Measurements from ENCODE around the gene SLC6A13.
"Not testable (repeated sequence)": the region's sequence is repeated elsewhere in the genome, so short reads cannot be mapped to it uniquely, and the experiment has no call there.

SLC6A13 gene

DNA sequence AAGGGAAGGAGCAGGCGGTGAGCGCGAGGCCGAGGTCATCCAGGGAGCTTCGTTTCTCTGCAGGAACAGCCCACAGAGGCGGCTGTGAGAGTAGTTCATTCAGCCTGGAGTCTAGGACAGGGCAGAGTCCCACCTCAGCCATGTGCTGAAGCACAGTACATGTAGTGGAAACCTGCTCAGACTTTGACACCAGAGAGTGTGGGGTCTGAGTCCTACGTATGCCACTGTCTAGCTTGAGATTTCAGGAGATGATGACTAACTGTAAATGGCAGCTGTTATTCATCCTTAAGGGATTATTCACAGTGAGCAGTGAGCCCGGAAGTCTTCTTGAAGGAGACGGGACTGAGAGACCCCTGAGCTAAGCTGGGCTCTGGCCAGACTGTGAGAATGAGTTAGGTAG lies 938 bp upstream of the SLC6A13 start:
- no peak for DNase-seq

DNA sequence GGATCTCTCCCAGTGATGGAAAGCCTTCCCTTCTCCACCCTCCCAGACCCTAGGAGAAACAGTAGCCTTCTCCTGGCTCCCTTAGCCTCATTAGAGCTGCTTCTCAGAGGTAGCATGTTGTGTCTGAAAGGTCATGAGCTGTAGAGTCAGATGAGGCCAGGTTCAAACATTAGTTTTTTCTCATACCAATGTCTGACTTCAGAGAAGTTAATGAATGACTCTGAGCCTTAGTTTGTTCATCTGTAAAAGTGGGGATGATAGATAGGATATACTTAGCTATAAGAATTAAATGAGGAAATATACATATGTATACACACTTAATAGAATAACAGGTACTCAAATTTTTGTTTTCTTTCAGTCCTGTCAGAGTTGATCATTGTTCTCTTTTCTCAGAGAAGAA lies 523 bp downstream of the SLC6A13 start:
- DNase-seq: no peak

DNA sequence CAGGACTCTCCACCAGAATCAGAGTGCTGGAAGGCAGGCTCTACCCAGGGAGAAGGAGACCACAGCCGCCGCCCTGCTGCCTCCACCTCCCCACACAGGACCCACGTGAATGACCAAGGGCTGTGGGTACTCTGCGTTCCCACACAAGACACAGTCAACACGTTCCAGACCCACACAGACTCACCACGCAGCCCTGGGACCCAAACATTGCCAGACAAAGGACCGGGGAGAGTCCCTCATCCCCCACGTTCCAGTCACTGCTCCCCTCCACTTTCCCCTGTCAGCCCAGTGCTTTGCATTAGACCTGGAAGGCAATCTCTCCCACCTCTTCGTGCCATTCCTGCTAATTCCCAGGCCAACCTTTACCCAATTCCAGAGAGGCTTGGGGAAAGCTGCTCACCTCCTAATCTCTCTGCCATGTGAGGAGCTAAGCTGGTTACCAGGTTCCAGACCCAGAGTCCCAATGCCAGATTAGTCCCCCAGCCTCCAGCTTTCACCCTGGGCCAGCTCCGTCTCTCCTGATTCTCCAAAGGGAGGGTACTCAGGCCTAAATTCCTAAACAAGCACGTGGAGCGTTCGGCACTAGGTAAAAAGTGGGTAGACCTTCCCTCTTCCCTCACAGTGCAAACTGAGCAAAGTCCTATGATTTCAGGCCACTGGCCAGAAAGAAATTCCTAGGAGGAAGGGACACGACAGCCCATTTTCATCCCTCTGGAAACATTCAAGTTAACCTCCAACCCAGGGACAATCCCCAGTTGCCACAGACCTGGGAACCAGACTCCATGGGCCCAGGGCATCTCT lies 4.9 kb downstream of the SLC6A13 start:
- no peak for DNase-seq

DNA sequence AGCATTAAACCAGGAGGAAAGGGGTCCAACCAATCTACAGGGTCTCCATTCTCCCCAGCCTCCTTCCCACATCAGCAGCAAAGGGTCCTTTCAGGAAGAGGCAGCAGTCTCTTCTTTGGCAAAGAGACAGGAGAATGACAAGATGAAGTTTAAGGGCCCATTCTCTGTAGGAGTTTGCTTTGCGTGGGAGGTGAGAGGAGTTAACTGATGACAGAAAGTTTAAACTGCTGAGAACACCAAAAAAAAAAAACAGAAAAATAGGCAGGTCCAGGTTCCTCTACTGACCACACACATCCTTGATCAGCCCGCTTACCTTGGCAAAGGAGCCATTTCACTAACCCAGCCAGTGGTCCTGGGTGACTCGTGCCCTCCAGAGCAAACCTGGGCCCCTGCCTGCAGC lies 5.7 kb downstream of the SLC6A13 start:
- no peak for DNase-seq

DNA sequence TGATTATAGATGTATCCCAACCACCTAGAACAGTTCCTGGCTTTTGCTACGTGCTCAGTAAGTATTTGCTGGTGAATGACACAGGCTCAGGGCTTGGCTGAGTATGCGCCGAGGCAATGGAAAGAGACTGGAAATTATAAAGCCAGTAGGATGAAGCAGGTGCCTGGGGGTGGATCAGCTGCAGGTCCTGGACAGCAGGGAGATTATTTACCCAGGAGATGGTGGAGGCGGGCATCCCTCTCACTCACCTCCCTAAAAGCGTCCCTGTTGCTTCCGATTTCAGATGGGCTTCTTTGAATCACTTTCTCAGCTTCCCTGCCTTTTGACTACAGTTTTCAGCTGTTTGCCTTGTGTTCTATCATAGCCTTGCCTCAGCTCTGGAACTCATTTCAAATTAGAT lies 6.4 kb downstream of the SLC6A13 start:
- no peak for DNase-seq

DNA sequence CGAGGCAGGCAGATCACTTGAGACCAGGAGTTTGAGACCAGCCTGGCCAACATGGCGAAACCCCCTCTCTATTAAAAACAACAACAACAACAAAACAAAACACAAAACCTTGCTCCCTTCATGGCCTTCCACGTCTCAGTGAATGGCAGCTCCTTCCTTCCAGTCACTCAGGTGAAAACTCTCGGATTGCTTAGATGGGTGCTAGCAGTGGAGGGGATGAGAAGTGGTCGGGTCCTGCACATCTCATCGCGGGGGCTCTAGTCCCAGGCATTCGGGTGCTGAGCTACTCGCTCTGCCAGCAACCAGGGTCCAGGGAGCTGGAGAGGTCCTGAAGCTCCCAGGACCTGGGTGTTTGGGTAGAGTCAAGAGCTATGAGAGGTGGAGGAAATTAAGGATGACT lies 7.7 kb downstream of the SLC6A13 start:
- no peak for DNase-seq

DNA sequence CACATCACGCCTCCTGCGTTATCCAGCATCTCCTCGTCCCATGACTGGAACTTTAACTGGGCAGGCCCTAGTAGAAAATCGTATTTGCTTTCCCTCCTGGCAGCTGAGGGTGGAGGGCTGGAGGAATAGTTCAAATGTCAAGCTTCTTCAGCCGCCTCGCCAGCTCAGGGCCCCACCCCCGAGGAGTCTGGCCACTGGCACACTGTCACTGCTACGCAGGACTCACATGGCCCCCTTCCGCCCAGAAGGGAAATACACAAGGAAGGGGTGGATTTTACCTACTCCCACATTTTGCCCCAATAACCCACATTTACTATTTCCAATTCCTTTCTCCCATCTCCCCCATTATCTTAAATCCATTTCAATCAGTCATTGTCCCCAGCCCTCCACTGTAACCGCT lies 8.6 kb downstream of the SLC6A13 start:
- DNase-seq: no peak

DNA sequence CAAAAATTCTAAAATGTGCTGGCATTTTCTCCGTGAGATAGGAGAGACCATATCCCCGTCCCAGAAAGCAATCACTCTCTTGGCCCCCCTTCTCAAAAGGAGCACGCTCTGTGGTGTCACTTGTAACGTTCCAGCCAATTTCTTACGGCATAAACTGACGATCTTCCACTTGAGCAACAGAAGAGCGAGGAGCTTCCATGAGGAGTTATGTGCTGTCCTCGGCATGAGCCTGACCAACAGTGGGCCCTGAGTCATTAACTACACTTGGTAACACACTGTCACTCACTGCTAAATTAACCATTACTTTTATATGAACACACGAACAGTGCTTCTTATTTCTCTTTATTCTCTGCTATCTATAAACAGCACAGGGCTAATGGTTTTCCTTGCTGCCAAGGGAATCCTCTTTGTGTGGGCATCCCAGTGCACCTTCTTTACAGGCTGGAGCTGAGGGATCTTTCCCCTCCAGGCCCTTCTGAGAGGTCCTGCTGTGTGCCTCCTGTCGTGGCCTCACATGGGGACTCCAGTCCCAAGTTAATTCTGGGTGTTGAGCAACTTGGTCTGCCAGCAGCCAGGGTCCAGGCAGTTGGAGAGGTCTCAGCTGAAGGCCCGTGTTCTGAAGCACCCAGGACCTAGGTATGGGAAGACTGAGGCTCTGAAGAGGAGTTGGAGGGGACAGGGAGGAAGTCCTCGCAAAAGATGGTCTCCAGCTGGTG lies 9.4 kb downstream of the SLC6A13 start:
- no peak for DNase-seq

DNA sequence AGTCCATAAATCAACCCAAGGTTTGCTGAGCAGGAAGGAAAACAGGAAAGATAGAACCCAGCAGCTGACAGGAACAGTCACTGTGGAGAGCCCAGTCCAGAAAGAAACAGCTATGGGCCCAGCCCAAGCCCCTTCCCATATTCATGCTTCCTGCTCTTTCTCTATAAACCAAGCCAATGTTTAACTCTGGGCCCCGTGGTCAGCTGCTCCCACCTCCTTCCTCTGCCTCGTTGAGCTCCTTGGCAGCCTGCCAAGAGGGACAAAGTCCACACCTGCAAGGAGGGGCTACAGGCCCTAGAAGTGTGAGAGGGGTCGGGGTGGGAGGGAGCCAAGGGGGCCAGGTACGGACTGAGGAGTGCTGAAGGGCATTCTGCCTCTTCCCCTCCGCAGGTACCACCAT lies 10.0 kb downstream of the SLC6A13 start:
- DNase-seq: no peak

DNA sequence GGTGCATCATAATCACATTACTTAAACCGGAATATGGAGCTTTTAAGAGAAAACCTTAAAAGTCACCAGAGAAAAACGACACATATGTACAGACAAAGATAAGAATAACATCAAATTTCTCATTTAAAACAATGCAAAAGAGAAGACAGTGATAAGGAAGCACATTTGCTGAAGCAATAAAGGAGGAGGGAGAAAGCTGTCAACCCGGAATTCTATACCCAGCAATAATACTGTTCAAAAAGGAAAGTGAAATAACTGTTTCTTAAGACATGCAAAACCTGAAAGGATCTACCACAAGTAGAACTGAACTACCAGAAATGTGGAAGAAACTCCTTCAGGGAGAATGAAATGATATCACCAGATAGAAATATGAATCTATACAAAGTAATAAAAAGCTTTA lies 15.4 kb downstream of the SLC6A13 start:
- DNase-seq: no peak

DNA sequence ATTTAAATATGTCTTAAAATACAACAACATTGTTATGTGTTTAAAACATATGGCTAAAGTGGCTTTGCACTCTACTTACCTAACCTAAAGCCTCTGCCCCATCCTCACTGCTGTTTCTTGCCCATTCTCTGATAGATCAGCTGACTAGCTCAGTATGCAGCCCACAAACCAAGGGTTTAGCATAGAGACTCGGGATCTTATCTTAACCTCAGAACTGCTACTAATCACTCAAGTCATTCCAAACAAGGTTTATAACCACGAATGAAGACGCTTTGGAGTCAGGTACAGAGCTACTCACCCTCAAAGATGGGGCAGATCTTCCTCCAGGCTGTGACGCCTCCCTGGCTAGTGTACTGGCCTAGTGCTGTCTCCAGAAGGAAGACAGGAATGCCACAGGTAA lies 19.3 kb downstream of the SLC6A13 start:
- DNase-seq: no peak

DNA sequence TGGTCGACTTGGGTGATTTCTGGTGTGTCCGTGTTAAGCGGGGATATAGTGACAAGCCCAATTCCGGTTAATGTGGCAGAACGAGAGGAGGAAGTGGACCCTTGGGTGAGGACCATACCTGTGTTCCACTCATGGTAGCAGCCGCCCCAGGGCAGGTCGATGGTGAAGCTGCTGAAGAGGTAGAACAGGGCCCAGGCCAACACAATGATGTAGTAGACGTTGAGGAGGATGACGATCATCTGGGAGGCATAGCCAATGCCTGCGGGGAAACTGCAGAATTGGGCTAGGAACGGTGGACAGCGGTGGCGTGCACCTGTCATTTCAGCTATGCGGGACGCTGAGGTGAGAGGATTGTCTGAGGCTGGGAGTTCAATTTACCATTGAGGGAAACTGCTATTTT lies 20.1 kb downstream of the SLC6A13 start:
- no peak for DNase-seq

DNA sequence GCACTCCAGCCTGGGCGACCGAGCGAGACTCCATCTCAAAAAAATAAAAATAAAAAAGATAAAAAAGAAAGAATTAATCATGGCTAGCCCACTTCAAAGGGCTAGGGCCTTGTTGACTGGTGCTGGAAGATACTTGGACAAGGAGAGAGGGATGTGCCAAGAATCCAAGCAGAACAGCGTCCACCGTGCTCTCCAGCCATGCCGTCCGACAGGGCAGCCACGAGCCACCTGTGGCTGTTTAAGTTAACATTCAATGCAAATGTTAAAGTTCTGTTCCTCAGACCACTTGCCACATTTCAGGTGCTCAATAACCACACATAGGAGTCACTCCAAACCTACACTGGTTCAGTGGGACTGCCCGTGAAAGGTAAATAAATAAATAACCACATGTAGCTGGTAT lies 21.4 kb downstream of the SLC6A13 start:
- no peak for DNase-seq

DNA sequence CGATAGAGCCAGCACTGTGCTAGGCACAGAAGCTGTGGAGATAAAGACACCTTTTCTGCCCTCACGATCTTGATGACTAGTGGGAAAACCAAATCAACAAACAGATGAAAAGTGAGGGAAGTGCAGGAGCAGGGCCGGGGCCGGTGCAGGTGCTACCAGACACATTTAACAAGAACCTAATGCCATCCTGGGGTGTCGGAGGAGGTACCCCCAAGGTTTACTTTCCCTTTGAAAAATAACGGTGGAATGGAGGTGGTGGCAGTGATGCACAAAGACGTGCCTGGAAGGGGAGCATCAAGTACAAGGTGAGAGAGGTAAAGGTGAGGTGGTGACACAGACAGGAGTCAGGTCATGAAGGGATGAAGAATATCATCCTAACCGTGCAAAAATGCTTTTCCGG lies 22.1 kb downstream of the SLC6A13 start:
- no peak for DNase-seq

DNA sequence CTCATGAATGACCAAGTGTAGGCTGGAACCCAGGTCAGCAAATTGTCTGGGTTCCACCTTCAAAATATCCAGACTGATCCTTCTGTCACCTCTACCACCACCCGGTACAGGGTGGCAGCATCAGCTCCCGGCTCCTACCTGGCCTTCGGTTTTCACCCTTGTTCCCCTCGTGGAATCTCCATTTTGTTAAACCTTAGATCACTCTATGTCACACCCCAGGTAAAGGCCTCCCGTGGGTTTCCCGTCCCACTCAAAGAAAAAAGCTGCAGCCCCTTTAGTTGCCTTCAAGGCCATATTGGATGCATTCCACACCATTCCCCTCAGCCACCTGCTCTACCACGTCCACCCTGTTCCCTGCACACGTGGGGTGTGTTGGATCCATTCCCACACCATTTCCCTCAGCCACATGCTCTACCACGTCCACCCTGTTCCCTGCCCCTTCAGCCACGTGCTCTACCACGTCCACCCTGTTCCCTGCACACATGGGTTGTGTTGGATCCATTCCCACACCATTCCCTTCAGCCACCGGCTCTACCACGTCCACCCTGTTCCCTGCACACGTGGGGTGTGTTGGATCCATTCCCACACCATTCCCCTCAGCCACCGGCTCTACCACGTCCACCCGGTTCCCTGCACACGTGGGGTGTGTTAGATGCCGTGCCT lies 23.8 kb downstream of the SLC6A13 start:
- DNase-seq: no peak

DNA sequence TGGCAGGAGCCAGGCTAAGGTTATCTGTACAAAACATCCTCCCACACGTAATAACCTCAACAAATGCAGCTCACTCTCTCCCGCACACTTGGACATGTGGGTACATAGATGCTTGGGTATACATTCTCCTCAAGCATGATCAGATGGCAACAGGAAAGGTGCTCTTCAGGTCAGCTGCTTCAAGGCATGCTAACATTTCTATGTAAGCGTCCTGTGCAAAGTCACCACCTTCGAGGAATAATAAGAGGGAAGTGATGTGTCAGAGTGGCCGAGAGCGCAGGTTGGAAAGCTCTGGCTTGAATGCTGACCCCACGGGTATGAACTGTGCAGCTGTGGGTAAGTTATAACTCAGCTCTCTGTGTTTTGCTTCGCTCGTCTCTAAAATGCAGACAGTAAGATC lies 24.5 kb downstream of the SLC6A13 start:
- no peak for DNase-seq

DNA sequence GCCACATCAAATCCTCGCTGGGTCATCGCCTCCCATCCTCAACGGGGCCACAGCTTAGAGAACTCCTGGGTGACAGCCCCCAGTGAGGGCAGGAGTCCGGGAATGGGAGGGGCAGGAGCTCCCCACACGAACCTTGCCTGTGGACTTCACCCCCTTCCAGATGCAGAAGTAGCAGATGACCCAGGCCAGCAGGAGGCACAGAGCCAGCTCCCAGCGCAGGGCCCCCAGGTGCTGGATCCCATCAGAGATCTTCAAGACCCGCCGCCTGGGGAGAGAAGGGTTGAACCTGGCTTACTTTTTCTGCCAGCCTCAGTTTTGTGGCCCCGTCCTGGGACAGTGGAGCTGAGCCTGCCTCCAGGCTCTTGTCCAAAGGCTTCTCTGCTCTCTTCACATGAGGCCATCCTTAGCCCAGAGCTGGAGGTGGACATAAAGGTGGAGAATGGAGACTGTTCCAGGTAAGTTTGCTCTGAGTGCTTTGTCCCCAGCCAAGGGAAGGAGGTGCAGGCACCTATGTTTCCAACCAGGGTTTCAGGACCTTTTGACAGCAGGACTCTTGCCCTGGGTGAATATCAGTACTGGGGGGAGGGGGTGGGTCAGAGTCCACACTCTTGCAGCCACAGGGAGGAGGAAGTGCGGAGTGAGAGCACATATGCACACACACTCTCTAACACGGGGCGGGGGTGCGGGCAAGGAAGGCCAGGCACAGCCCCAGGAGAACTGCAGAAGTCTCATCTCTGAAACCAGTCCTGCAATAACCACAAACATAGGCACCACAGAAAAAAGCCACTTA lies 25.4 kb downstream of the SLC6A13 start:
- DNase-seq: no peak

DNA sequence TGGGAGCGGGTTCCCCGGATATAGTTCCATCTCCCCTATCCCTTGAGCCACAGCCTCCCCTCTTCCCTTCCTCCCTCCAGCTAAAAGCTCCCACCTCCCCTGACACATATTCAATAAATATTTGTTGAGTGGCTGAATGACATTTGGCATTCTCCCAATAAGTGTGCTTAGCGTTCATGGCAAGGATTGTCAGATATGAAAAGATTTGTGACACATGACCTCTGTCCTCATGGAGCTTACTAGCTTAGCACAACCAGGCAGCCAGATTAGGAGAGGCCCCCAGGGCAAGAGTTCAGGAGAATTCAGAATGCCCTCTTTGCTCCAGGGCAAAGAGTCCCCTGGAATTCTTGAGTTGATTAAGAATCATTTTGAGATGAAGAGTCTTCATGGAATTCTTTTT lies 26.2 kb downstream of the SLC6A13 start:
- DNase-seq: no peak

DNA sequence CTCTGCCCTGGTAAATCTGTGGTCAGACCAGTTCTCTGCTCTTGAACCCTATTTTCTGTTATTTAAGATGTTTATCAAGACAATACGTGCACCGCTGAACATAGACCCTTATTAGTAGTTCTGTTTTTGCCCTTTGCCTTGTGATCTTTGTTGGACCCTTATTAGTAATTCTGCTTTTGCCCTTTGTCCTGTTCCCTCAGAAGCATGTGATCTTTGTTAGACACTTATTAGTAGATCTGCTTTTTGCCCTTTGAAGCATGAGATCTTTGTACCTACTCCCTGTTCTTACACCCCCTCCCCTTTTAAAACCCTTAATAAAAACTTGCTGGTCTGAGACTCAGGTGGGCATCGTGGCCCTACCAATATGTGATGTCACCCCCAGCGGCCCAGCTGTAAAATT lies 26.7 kb downstream of the SLC6A13 start:
- not testable (repeated sequence) for DNase-seq

DNA sequence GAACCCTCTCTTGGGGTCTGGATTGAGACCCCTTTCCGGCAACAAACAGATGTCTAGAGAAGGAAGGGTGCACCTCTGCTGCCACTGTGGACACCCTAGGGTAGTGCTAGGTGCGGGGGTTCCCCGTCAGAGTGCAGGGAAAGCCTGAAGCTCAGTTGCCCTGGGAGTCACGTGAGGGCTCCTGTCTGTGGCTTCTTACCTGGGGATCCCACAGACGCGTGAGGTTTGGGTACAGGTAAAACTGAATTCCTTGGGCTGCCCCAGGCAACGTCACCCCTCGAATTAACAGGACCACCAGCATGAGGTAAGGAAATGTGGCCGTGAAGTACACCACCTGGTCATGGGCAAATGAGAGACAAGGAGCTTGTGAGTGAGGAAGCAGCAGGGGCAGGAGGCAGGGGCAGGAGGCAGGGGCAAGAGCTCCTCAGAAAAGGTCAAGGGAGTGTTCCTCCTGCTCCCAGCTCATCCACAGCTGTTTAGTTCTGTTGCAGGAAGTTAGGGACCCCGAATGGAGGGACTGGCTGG lies 27.7 kb downstream of the SLC6A13 start:
- DNase-seq: no peak

DNA sequence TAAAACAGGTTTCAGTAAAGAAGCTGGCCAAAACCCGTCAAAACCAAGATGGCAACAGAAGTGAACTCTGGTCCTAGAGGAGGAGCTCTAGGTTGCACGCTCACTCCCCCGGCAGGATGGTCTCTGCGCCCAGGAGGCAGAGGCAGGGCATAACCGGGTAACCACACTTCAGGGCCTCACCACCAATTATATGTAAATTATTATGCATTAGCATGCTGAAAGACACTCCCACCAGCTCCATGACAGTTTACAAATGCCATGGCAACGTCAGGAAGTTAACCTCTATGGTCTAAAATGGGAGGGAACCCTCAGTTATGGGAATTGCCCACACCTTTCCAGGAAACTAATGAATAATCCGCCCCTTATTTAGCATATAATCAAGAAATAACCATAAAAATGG lies 28.6 kb downstream of the SLC6A13 start:
- DNase-seq: peak in 1 of 2 experiments; percentile 35

DNA sequence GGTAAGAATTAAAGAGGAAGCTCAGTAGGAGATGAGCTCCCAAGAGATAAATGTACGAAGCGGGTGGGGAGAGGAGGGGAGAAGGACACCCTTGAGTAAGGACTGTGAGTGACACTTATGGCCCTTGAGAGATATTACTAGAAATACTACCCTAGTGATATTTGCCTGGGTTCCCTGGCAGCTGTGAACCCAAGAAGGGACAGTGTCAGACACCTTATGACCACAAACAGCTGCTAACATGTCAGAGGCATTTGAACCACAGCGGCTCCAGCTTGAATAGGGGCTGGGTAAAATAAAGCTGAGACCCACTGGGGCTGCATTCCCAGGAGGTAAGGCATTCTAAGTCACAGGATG lies 29.0 kb downstream of the SLC6A13 start:
- peak in 1 of 2 experiments; percentile 94 for DNase-seq

Data from NCI-H524 (cell line).